ENCODE results near the gene MS4A8. TPM values are rescaled to one million over a fixed set of nuclear protein-coding genes. Genes with fewer than 3 reads are reported as not detected.
A peak's percentile ranks its signal among the peaks of the same experiment; 100 is the strongest.

MS4A8 gene
- total and polyA plus RNA-seq, 10 donors, result 0.19 TPM; not detected in 9

DNA sequence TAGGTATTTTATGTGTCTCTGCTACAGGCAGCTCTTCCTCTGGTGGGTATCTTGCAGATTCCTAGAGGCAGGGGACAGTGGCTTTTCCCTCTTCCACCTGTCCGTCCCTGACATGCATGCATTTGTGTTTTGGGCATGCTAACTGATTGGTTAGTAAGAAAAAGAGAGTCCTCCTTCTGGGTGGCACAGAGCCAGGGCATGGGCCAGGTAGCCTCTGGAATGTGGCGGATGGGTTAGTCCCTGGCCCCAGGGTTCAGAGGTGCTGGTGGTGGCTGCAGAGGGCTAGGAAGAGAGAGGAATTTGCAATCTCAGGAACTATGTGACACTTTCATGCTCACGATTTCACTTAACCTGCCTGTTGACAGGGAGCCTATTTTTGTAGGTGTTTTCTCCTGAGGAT is 51.5 kb downstream of the MS4A8 start:
- H3K9me3 ChIP-seq, result no peaks in the 10 kb centered on the region
- no peaks in the 10 kb centered on the region for H3K36me3 ChIP-seq
- WGBS, 5 donors, result 68 to 83% (median 78%) methylated on average over 3 of the region's 3 CpGs
- intact Hi-C loops (cut with DNase I; ENCODE audit: low total_unique reads), result no loop called here
- H3K27ac ChIP-seq, result no peak overlapping the region
- TF ChIP-seq POLR2AphosphoS5 (IDR thresholded peaks at IDR 0.05) (no peak), POLR2A (IDR thresholded peaks at IDR 0.05) (no peak)
- TF ChIP-seq, protein P1, sequence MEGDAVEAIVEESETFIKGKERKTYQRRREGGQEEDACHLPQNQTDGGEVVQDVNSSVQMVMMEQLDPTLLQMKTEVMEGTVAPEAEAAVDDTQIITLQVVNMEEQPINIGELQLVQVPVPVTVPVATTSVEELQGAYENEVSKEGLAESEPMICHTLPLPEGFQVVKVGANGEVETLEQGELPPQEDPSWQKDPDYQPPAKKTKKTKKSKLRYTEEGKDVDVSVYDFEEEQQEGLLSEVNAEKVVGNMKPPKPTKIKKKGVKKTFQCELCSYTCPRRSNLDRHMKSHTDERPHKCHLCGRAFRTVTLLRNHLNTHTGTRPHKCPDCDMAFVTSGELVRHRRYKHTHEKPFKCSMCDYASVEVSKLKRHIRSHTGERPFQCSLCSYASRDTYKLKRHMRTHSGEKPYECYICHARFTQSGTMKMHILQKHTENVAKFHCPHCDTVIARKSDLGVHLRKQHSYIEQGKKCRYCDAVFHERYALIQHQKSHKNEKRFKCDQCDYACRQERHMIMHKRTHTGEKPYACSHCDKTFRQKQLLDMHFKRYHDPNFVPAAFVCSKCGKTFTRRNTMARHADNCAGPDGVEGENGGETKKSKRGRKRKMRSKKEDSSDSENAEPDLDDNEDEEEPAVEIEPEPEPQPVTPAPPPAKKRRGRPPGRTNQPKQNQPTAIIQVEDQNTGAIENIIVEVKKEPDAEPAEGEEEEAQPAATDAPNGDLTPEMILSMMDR (IDR thresholded peaks at IDR 0.05 in 8 of 11, conservative IDR thresholded peaks at IDR 0.05 in 3 of 11), result no peak
- no peaks in the 10 kb centered on the region for H3K4me1 ChIP-seq
- H3K27me3 ChIP-seq (replicated peaks in 1 of 7), result peaks cover 0 to 49% (median 0%) of the 10 kb centered on the region in 7 donors
- no peak for DNase-seq
- H3K4me3 ChIP-seq, result no peak overlapping the region

DNA sequence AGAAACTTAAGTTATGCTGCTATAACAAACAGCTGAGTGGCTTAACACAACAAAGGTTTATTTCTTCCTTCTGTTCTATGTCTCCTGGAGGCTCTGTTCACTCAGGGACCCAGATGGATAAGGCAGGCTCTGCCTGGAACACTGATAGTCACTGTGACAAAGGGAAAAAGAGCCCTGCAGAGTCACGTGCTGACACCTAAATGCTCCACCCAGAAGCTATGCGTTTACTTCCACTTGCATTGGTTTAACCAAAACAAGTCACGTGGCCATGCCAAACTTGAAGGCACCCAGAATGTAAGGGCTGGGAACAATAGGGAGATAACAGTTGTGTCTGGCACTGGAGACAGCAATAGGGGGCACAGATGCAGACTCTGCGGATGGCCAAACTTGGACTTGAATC is 53.9 kb downstream of the MS4A8 start:
- TF ChIP-seq, protein P1 (IDR thresholded peaks at IDR 0.05 in 8 of 11, conservative IDR thresholded peaks at IDR 0.05 in 3 of 11), result no peak
- TF ChIP-seq POLR2A (IDR thresholded peaks at IDR 0.05) (no peak), POLR2AphosphoS5 (IDR thresholded peaks at IDR 0.05) (no peak)
- no peaks in the 10 kb centered on the region for H3K9me3 ChIP-seq
- H3K4me1 ChIP-seq, result no peaks in the 10 kb centered on the region
- intact Hi-C loops (cut with DNase I; ENCODE audit: low total_unique reads), result no loop called here
- no peaks in the 10 kb centered on the region for H3K36me3 ChIP-seq
- DNase-seq, result no peak
- no peak overlapping the region for H3K27ac ChIP-seq
- no peak overlapping the region for H3K4me3 ChIP-seq
- 51 to 70% (median 59%) methylated on average over 4 of the region's 4 CpGs for WGBS, 5 donors
- peaks cover 0 to 61% (median 0%) of the 10 kb centered on the region in 7 donors for H3K27me3 ChIP-seq (replicated peaks in 1 of 7)

DNA sequence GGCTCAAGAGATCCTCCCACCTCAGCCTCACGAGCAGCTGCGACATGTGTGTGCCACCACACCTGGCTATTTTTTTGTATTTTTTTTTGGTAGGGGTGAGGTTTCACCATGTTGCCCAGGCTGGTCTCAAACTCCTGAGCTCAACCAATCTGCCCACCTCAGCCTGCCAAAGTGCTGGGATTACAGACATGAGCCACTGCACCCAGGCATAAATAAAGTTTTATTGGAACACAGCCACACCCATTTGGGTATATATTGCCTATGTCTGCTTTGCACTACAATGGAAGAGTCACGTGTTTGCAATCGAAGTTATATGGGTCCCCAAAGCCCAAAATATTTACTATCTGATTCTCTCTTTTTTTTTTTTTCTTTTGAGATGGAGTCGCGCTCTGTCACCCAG is 55.5 kb downstream of the MS4A8 start:
- H3K4me1 ChIP-seq, result peaks cover 0 to 9% (median 0%) of the 10 kb centered on the region in 6 donors
- H3K27me3 ChIP-seq (replicated peaks in 1 of 7), result peaks cover 0 to 58% (median 0%) of the 10 kb centered on the region in 7 donors
- TF ChIP-seq, protein P1 (IDR thresholded peaks at IDR 0.05 in 8 of 11, conservative IDR thresholded peaks at IDR 0.05 in 3 of 11), result no peak
- no peak for TF ChIP-seq POLR2AphosphoS5 (IDR thresholded peaks at IDR 0.05)
- TF ChIP-seq POLR2A (IDR thresholded peaks at IDR 0.05), result no peak
- H3K4me3 ChIP-seq, result no peak overlapping the region
- no peak overlapping the region for H3K27ac ChIP-seq
- H3K9me3 ChIP-seq, result no peaks in the 10 kb centered on the region
- intact Hi-C loops (cut with DNase I; ENCODE audit: low total_unique reads), result no loop called here
- peak; percentile 18 for DNase-seq
- no peaks in the 10 kb centered on the region for H3K36me3 ChIP-seq
- WGBS, 5 donors, result 82 to 93% (median 90%) methylated on average over 6 of the region's 6 CpGs

DNA sequence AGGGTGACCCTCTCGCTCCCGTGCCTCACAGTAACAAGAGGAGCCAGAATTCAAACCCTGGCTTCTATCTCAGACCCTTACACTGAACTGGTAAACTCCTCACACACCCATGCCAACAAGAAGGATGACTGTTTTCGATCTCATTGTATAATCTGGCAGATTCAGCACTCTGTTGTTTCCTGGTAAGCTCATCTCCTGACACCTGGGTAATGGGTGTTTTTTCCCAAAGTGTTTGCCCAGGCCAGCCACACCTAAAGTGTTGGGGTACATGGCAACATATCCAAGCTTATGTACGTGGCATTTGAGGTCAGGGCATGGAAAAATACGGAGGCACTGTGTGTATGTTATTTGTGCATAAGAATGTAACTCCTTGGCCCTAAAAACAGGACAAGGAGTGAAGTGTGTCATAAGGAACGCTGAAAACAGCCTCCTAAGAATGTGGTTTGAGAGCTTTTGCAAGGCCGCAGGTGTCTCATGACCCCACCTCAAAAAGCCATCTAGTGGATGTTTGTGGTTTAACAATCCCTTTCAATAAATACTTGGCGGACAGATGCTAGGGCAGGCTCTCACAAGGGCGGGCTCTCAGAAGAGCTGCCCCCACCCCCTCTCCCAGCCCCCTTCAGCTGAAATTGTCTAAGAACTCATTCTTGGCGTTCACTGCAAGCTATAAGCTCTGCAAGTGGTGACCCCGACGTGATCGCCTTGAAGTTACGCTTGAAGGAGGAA is 57.1 kb downstream of the MS4A8 start, which contains the start of gene MS4A15:
MS4A15 (plus strand) TSS at position 561 of the 726 bp plus-strand sequence. CDS start 6,867 bp downstream, outside the sequence.
- TF ChIP-seq, protein P1 (IDR thresholded peaks at IDR 0.05 in 8 of 11, conservative IDR thresholded peaks at IDR 0.05 in 3 of 11), result peak in 6 of 11 experiments; percentile 14 to 41 (median 30)
- TF ChIP-seq POLR2AphosphoS5 (IDR thresholded peaks at IDR 0.05) (no peak), POLR2A (IDR thresholded peaks at IDR 0.05) (no peak)
- intact Hi-C loops (cut with DNase I; ENCODE audit: low total_unique reads), result no loop called here
- H3K27ac ChIP-seq, result no peak within 1 kb of the TSS
- H3K36me3 ChIP-seq, result no peaks in the 10 kb centered on the region
- H3K9me3 ChIP-seq, result no peaks in the 10 kb centered on the region
- H3K4me1 ChIP-seq, result peaks cover 0 to 15% (median 0%) of the 10 kb centered on the region in 6 donors
- H3K4me3 ChIP-seq, result no peak within 1 kb of the TSS
- DNase-seq, result peak; percentile 24
- 53 to 66% (median 62%) methylated on average over 14 of the region's 14 CpGs for WGBS, 5 donors
- peaks cover 0 to 44% (median 0%) of the 10 kb centered on the region in 7 donors for H3K27me3 ChIP-seq (replicated peaks in 1 of 7)

Measured in spleen (tissue), 11 donors.